Measurements from ENCODE around the gene RGS17.

The RGS17 gene

DNA sequence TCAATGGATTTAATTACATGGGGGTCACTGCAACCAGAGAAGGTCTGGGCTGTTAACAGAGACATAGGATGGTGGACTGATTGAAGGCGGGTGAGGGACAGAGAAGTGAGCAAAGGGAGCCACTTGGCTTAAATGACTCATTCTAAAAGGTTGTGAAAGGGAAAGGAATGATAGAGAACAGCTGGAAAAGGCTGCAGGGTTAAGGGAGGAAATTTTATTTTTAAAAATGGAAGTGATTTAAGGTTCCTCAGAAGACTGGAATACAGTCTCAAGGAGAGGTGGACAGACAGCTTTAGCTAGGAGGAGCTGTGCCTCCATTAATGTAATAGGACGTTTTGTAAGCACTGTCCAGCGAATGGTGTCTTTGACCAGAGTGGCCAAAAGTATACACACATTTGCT lies 46.7 kb downstream of the RGS17 start:
- no peak for DNase-seq (ENCODE audit: low read depth)

- DNase-seq (ENCODE audit: low read depth): no peak
Observed at GRCh38 chr6:153083869-153084268, 47.2 kb downstream of the RGS17 start.

- no peak for DNase-seq (ENCODE audit: low read depth)
Observed at GRCh38 chr6:153081914-153082313, 49.2 kb downstream of the RGS17 start.

GRCh38 chr6:153076431-153076830 lies 54.7 kb downstream of the RGS17 start:
- no peak for DNase-seq (ENCODE audit: low read depth)

DNA sequence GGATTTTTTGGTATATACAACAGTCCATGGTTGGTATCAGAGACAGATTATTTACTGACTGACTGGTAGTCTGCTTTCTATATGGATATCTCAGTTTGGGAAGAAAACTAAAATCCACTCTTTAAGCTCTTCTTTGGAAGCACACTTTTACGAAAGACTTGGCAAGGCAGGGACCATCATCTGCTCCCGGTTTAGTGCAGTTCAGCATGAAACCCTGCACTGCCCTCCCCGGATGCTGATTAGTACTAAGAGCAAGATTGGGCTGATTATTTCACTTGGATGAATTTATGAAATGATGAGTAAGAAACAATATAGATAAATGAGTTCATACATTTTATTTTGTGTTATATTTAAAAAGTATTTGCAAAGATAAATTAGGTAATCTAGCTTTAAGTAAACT lies 56.3 kb downstream of the RGS17 start:
- no peak for DNase-seq (ENCODE audit: low read depth)

DNA sequence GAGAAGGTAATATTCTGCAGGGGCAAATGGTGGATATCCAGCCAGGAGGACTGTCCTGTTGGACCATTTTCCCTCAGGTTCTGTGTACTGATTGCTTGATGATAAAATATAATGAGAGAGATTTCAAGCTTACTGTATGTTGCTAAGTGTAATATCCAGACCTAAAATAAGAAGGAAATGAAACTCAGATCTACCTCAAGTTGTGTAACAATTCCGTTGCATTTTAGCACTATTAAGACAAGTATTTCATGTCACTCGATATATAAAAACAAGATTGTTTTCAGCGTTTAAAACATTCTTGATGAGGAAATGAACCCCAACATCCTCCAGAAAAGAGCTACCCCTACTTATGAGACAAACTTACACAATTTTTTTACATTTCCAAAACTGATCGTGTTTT lies 57.2 kb downstream of the RGS17 start:
- DNase-seq (ENCODE audit: low read depth): no peak

- no peak for DNase-seq (ENCODE audit: low read depth)
Observed at GRCh38 chr6:153070756-153071155, 60.3 kb downstream of the RGS17 start.

DNA sequence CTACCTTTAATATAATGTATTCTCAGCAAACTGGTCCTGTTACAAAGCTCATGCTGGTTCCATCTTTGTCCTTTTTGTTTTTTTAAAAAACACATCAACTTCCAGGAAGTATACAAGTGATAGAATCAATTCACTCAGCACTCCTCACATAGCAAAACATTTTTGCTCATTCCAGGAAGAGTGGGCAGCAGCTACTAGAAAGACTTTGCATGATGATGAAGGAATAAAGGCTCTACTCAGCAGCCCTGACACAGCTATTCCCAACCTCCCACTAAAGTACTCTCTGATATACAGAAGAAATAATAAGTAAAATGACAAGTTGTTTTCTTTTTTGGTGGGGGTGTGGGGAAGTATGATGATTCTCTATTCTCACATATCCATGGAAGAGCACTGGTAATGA lies 61.2 kb downstream of the RGS17 start:
- DNase-seq (ENCODE audit: low read depth): no peak

GRCh38 chr6:153065222-153065621 lies 65.9 kb downstream of the RGS17 start:
- no peak for DNase-seq (ENCODE audit: low read depth)

- no peak for DNase-seq (ENCODE audit: low read depth)
Observed at GRCh38 chr6:153063936-153064335, 67.1 kb downstream of the RGS17 start.

DNA sequence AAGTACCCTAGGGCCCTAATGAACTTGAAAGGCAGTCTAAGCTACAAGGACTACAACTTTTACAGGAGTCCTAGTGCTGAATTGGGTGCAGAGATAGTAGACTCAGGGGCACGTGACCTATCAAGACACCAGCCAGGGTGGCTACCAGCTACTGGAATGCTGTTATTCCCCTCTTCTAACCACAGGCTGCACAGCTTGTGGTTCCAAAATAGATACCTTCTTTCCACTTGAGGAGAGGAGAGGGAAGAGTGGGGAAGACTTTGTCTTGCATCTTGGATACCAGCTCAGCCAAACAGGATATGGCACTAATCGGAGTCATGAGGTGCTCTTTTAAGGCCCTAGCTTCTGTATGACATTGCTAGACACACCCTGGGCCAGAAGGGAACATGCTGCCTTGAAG lies 68.6 kb downstream of the RGS17 start:
- DNase-seq (ENCODE audit: low read depth): no peak

DNA sequence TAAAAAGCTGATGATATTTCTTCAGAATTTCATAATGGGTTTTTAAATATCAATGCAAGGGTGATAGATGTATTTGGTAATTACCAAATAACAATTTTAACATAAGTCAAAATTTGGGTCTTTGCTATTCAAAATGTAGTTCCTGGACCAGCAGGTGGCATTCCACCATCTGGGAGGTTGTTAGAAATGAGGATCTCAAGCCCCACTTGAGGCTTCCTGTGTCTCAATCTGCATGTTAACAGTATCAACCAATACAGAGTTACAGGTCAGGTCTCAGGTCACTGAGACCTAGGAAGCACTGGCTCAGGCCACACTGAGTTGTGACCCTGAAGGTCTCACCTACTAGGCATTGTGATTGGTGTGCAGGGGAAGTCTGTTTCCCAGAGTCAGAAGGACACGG lies 71.3 kb downstream of the RGS17 start:
- DNase-seq (ENCODE audit: low read depth): no peak

DNA sequence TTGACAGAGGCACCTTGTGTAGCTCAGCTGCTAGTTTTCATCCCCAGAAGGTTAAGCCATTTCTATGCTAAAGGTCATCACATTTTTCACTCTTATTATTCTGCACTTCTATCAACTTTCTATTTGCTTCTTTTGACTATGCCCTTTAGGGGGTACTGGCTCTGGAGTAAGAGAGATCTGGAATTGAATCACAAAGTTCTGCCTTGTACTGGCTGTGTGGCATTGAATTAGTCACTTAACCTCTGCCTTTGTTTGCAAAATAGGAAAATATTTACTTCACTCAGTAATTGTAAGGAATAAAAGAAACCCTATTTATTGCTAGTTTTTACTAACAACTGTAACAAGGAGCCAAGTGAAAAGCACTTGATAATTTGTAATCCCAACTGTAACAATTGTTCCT lies 71.8 kb downstream of the RGS17 start:
- no peak for DNase-seq (ENCODE audit: low read depth)

GRCh38 chr6:153058909-153059308 lies 72.2 kb downstream of the RGS17 start:
- DNase-seq (ENCODE audit: low read depth): no peak

DNA sequence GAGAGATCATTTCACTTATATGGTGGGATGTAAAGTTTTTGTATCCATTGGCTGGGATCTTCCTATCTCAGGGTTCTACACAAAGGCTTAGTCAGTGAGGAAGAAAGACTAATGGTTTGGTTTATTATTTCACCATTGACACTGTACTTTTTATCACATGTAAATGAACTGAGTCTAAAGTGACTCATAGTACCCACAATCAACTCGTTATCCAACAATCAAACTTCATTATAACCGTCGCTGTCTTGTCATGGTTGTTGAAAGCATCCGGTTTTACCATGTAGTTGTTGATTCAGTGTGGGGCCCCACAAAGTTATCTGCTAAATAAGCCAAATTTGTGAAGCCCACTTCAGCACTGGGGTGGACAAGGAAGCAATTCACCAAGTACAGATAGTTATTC lies 72.8 kb downstream of the RGS17 start:
- no peak for DNase-seq (ENCODE audit: low read depth)

DNA sequence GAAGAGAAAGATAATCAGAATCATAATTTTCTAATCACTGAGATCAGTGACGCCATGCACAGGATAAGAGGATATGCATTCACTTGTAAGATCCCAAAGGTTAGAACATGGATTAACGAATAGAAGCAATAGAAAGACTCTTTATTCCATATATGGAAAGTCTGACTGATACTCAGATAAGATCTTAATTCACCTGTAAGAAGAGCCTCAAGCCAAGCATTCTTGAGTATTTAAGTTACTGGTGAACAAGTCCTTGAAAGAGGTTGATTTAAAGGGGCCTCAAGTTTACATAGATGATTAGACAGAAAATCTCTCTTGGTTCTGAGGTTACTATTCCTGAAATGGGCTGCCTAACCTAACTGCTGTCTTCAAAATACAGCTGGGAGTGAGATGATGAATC lies 74.8 kb downstream of the RGS17 start:
- DNase-seq (ENCODE audit: low read depth): no peak

DNA sequence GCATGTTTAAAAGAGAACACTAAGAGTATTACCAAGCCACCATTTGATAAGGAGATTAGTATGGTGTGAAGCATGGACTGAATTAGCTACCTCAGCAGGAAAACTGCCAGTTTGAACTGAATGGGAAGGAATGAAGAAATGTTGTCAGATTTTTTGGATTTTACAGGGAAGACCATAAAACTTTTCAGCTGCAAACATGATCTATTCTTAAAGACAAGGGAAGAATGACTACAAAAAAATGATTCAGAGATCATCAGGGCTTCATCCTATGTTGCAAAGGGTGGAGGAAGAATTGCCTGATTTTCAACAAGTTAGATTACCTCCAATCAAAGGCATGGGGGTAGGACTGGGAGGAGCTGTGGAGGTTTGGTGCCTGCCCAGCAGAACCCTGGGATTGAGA lies 79.3 kb downstream of the RGS17 start:
- DNase-seq (ENCODE audit: low read depth): no peak

- no peak for DNase-seq (ENCODE audit: low read depth)
Observed at GRCh38 chr6:153048631-153049030, 82.5 kb downstream of the RGS17 start.

DNA sequence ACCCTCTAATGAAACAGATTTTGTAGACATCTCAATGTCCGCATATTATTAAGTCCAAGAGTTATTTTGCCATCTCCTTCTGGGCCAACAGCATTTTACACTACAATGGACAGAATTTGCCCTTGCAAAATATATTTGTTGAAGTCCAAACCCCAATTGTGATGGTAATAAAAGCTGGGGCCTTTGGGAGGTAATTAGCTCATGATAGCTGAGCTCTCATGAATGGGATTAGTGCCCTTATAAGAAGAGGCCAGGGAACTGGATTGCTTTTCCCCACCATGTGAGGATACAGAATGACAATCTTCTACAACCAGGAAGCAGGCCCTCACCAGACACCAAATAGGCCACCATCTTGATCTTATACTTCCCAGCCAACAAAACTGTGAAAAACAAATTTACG lies 83.7 kb downstream of the RGS17 start:
- no peak for DNase-seq (ENCODE audit: low read depth)

- no peak for DNase-seq (ENCODE audit: low read depth)
Observed at GRCh38 chr6:153045271-153045670, 85.8 kb downstream of the RGS17 start.

DNA sequence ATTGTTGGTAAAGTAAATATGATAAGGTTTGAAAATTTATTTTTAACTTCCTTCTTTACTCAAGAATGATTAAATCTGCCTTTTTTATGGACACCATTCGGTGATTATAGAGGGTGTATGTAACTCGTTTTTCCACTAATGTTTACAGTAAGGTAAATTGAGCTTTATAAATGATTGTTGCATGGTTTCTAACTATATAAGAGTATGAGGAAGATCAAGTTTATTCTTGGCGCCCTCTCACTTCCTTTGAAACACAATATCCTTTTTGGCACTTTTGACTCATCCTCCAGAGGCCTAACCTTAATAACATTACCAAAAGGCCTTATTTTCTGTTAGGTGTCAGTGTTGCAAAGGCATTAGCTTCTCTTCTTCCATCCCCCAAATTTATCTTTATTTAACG lies 86.8 kb downstream of the RGS17 start:
- no peak for DNase-seq (ENCODE audit: low read depth)

DNA sequence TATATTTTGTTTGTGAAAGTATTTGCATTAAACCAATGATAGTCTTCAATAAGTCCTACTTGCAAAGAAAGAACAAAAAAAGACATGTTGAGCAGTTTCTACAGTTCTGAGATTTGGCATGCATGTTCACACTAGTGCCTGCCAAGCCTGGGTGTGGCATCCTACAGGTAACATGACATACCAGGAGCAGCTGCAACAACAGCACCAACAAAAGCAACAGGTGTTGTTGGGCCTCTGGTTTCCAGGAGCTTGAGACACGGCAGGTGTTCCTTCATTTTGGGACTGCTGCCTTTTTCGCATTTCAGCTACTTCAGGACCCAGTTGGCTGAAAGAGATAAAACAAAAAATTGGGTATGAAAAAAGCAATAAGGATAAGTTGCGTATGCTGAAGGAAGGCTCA lies 87.4 kb downstream of the RGS17 start:
- no peak for DNase-seq (ENCODE audit: low read depth)

DNA sequence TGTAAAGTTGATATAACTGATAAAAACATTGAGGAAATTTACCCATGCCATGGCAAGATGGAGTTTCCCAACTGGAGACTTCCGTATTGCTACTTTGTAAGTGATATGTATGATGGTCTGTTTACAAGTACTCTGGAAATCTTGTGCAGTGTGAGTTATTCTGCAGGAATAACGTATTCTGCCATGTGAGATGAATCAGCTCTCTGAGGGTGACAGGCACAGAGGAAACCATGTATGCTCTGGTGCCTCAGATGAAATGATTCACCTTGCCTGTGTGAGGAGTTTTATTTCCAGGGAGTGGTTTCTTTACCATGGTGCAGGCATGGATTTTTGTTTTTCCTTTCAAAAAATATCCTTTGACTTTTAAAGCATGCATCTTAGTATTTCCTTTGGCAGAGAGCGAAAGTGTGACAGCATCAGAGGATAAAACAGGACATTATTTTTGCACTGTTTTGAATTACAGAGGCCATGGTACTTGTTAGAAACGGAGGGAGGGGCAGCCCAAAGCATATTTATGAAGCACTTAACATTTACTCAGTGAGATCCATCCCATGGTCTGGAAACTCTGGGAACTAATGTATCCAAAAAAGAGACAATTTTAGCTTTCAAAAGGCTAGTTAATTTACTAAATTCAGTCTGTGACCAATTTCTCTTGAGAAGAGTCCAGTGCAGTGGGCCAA lies 92.6 kb downstream of the RGS17 start:
- no peak for DNase-seq (ENCODE audit: low read depth)

- no peak for DNase-seq (ENCODE audit: low read depth)
Observed at GRCh38 chr6:153034139-153034538, 96.9 kb downstream of the RGS17 start.
